GM10847 (cell line): ENCODE results near the gene RNASEH1.

Experiments used
- POLR2A ChIP-seq: IDR thresholded peaks from 2 replicates; pipeline ENCODE4 v1.6.1; 2011; ENCODE audit not compliant: insufficient read length; ENCODE audit errors: extremely low read depth

RNASEH1 gene

GRCh38 chr2:3580449-3580848 is 22.3 kb upstream of the RNASEH1 start:
- TF ChIP-seq POLR2A: no peak

- no peak for TF ChIP-seq POLR2A
Measured at GRCh38 chr2:3578987-3579386, 20.9 kb upstream of the RNASEH1 start.

GRCh38 chr2:3575534-3576262 is 17.6 kb upstream of the RNASEH1 start:
- no peak for TF ChIP-seq POLR2A

GRCh38 chr2:3574155-3574554 is 16.0 kb upstream of the RNASEH1 start:
- TF ChIP-seq POLR2A: no peak

GRCh38 chr2:3572620-3573019 is 14.5 kb upstream of the RNASEH1 start:
- TF ChIP-seq POLR2A: no peak

- TF ChIP-seq POLR2A: no peak
Measured at GRCh38 chr2:3571284-3571683, 13.2 kb upstream of the RNASEH1 start.

- TF ChIP-seq POLR2A: no peak
Measured at GRCh38 chr2:3566806-3567205, 8.7 kb upstream of the RNASEH1 start.

- TF ChIP-seq POLR2A: no peak
Measured at GRCh38 chr2:3565117-3565516, 7.0 kb upstream of the RNASEH1 start.

- TF ChIP-seq POLR2A: no peak
Measured at GRCh38 chr2:3563521-3563976, 5.4 kb upstream of the RNASEH1 start.

- TF ChIP-seq POLR2A: no peak
Measured at GRCh38 chr2:3557639-3558204, 411 bp downstream of the RNASEH1 start.

GRCh38 chr2:3553946-3554345 is 4.2 kb downstream of the RNASEH1 start:
- no peak for TF ChIP-seq POLR2A

GRCh38 chr2:3547915-3548314 is 10.2 kb downstream of the RNASEH1 start:
- no peak for TF ChIP-seq POLR2A

GRCh38 chr2:3545788-3546478 is 12.2 kb downstream of the RNASEH1 start:
- TF ChIP-seq POLR2A: no peak

GRCh38 chr2:3543023-3543683 is 15.0 kb downstream of the RNASEH1 start:
- TF ChIP-seq POLR2A: no peak

- TF ChIP-seq POLR2A: no peak
Measured at GRCh38 chr2:3542107-3542506, 16.0 kb downstream of the RNASEH1 start.

- TF ChIP-seq POLR2A: no peak
Measured at GRCh38 chr2:3539836-3540235, 18.3 kb downstream of the RNASEH1 start.
